Endothelial cell of umbilical vein (primary cell): Measurements from ENCODE around the gene TENM4.

Source experiments
- CTCF ChIP-seq, 2 donors: IDR thresholded peaks; 1 replicate in 1 of 2; 2 replicates in 1 of 2; pipeline ENCODE4 v1.5.1; 2011; ENCODE audit warnings: low read length in 2 of 2, mild to moderate bottlenecking in 2 of 2, moderate library complexity in 2 of 2, control low read depth in 1 of 2, inconsistent platforms in 1 of 2, low read depth in 1 of 2; ENCODE audit not compliant: insufficient read depth in 1 of 2; ENCODE audit errors: extremely low read depth in 1 of 2
- EZH2 ChIP-seq: IDR thresholded peaks from 2 replicates; pipeline ENCODE4 v1.6.1; 2012; ENCODE audit warnings: borderline replicate concordance, low read depth, mild to moderate bottlenecking, moderate library complexity, low read length, inconsistent platforms; ENCODE audit not compliant: severe bottlenecking
- FOS ChIP-seq: IDR thresholded peaks from 2 replicates; pipeline ENCODE4 v1.6.1; 2011; ENCODE audit warnings: mild to moderate bottlenecking, low read length, moderate library complexity, borderline replicate concordance; ENCODE audit not compliant: insufficient read depth
- MAX ChIP-seq: IDR thresholded peaks from 2 replicates; pipeline ENCODE4 v1.6.1; 2011; ENCODE audit not compliant: insufficient read depth, insufficient read length
- MYC ChIP-seq: IDR thresholded peaks from one replicate; pipeline ENCODE4 v1.6.1; 2011; ENCODE audit warnings: mild to moderate bottlenecking, low read depth, low read length
- POLR2A ChIP-seq: IDR thresholded peaks from 2 replicates; pipeline ENCODE4 v1.6.1; 2012; ENCODE audit warnings: low read depth, mild to moderate bottlenecking, control low read depth, low read length
- POLR2AphosphoS5 ChIP-seq: IDR thresholded peaks from 2 replicates; pipeline ENCODE4 v1.6.1; 2012; ENCODE audit warnings: low read depth, mild to moderate bottlenecking, control low read depth, low read length, moderate library complexity; ENCODE audit not compliant: insufficient read depth

DNA sequence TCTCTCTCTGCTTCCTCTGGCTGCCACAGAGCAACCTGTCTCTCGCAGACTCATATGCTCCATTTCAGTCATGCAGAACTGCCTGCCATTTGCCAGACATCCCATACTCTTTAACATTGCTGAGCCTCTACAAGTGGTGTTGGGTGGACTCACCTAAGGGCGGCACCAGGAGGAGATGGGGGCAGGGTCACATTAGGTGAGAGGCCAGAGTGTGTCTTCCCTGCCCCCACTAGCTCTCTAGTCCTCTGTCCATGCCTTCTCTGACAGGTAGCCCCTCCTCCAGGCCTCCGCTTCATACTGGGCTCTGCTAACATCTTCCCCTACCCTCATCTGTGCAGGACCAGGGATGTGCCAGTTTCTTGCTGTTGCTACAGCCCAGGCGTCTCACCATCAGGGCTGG is 366.3 kb downstream of the TENM4 start:
- TF ChIP-seq CTCF (IDR thresholded peaks at IDR 0.05; ENCODE audit: extremely low read depth in 1 of 2, insufficient read depth in 1 of 2, low read depth in 1 of 2, low read length in 2 of 2), result no peak
- TF ChIP-seq POLR2AphosphoS5, result no peak
- TF ChIP-seq EZH2, result no peak
- TF ChIP-seq POLR2A, result no peak
- TF ChIP-seq MAX, result no peak
- TF ChIP-seq MYC, result no peak
- no peak for TF ChIP-seq FOS
